ENCODE results near the gene CBX4. TPM values are rescaled to one million over a fixed set of nuclear protein-coding genes. Genes with fewer than 3 reads are reported as not detected.
A peak's percentile ranks its signal among the peaks of the same experiment; 100 is the strongest.

Gene CBX4
- total and polyA plus RNA-seq, 2 of the 13 experiments (the other 11 are each of a cell fraction or from before 2014, with no cell fraction given): 25.8 to 50.8 TPM

DNA sequence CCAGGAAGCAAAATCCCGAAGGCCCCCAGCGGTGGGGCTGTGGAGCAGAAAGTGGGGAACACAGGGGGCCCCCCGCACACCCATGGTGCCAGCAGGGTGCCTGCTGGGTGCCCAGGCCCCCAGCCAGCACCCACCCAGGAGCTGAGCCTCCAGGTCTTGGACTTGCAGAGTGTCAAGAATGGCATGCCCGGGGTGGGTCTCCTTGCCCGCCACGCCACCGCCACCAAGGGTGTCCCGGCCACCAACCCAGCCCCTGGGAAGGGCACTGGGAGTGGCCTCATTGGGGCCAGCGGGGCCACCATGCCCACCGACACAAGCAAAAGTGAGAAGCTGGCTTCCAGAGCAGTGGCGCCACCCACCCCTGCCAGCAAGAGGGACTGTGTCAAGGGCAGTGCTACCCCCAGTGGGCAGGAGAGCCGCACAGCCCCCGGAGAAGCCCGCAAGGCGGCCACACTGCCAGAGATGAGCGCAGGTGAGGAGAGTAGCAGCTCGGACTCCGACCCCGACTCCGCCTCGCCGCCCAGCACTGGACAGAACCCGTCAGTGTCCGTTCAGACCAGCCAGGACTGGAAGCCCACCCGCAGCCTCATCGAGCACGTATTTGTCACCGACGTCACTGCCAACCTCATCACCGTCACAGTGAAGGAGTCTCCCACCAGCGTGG is 54.8 kb downstream of the CBX4 start (continued):
- no peak for TF ChIP-seq ZNF24 (IDR thresholded peaks at IDR 0.05)
- TF ChIP-seq HOXA5 (CRISPR knock-in tag; IDR thresholded peaks at IDR 0.05): no peak
- TF ChIP-seq ZC3H13 (CRISPR knock-in tag; IDR thresholded peaks at IDR 0.05): peak; percentile 24; the same call in 1 of the 2 replicates
- TF ChIP-seq, protein P1, sequence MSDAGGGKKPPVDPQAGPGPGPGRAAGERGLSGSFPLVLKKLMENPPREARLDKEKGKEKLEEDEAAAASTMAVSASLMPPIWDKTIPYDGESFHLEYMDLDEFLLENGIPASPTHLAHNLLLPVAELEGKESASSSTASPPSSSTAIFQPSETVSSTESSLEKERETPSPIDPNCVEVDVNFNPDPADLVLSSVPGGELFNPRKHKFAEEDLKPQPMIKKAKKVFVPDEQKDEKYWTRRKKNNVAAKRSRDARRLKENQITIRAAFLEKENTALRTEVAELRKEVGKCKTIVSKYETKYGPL (CRISPR knock-in tag; IDR thresholded peaks at IDR 0.05): no peak
- TF ChIP-seq SIN3A (IDR thresholded peaks at IDR 0.05; ENCODE audit: borderline replicate concordance, low read depth, low read length): no peak
- TF ChIP-seq HNRNPL (IDR thresholded peaks at IDR 0.05; ENCODE audit: low read depth, low read length): peak; percentile 51; the same call in 1 of the 2 replicates
- TF ChIP-seq MTA1 (CRISPR knock-in tag; IDR thresholded peaks at IDR 0.05; ENCODE audit: borderline replicate concordance): no peak
- peak; percentile 64 for TF ChIP-seq RBFOX2 (IDR thresholded peaks at IDR 0.05; ENCODE audit: low read depth, low read length)
- no peak for TF ChIP-seq SNAPC2 (CRISPR knock-in tag; IDR thresholded peaks at IDR 0.05)
- no peak for TF ChIP-seq DR1 (CRISPR knock-in tag; IDR thresholded peaks at IDR 0.05)
- TF ChIP-seq NCOR1 (IDR thresholded peaks at IDR 0.05; ENCODE audit: borderline replicate concordance, low read length): no peak
- TF ChIP-seq CREB3 (CRISPR knock-in tag; IDR thresholded peaks at IDR 0.05): no peak
- no peak for TF ChIP-seq CEBPB (IDR thresholded peaks at IDR 0.05; ENCODE audit: borderline replicate concordance, low read depth, low read length)
- no peak for TF ChIP-seq FOXC1 (CRISPR knock-in tag; IDR thresholded peaks at IDR 0.05; ENCODE audit: borderline replicate concordance)
- TF ChIP-seq NFE2L1 (CRISPR knock-in tag; IDR thresholded peaks at IDR 0.05; ENCODE audit: borderline replicate concordance): no peak
- TF ChIP-seq SMARCC2 (IDR thresholded peaks at IDR 0.05): no peak
- no peak for TF ChIP-seq ZFP37 (CRISPR knock-in tag; IDR thresholded peaks at IDR 0.05; ENCODE audit: borderline replicate concordance)
- TF ChIP-seq, protein P2, sequence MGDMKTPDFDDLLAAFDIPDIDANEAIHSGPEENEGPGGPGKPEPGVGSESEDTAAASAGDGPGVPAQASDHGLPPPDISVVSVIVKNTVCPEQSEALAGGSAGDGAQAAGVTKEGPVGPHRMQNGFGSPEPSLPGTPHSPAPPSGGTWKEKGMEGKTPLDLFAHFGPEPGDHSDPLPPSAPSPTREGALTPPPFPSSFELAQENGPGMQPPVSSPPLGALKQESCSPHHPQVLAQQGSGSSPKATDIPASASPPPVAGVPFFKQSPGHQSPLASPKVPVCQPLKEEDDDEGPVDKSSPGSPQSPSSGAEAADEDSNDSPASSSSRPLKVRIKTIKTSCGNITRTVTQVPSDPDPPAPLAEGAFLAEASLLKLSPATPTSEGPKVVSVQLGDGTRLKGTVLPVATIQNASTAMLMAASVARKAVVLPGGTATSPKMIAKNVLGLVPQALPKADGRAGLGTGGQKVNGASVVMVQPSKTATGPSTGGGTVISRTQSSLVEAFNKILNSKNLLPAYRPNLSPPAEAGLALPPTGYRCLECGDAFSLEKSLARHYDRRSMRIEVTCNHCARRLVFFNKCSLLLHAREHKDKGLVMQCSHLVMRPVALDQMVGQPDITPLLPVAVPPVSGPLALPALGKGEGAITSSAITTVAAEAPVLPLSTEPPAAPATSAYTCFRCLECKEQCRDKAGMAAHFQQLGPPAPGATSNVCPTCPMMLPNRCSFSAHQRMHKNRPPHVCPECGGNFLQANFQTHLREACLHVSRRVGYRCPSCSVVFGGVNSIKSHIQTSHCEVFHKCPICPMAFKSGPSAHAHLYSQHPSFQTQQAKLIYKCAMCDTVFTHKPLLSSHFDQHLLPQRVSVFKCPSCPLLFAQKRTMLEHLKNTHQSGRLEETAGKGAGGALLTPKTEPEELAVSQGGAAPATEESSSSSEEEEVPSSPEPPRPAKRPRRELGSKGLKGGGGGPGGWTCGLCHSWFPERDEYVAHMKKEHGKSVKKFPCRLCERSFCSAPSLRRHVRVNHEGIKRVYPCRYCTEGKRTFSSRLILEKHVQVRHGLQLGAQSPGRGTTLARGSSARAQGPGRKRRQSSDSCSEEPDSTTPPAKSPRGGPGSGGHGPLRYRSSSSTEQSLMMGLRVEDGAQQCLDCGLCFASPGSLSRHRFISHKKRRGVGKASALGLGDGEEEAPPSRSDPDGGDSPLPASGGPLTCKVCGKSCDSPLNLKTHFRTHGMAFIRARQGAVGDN (CRISPR knock-in tag; IDR thresholded peaks at IDR 0.05): peak; percentile 11
- TF ChIP-seq, protein P3, sequence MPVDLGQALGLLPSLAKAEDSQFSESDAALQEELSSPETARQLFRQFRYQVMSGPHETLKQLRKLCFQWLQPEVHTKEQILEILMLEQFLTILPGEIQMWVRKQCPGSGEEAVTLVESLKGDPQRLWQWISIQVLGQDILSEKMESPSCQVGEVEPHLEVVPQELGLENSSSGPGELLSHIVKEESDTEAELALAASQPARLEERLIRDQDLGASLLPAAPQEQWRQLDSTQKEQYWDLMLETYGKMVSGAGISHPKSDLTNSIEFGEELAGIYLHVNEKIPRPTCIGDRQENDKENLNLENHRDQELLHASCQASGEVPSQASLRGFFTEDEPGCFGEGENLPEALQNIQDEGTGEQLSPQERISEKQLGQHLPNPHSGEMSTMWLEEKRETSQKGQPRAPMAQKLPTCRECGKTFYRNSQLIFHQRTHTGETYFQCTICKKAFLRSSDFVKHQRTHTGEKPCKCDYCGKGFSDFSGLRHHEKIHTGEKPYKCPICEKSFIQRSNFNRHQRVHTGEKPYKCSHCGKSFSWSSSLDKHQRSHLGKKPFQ (CRISPR knock-in tag; IDR thresholded peaks at IDR 0.05; ENCODE audit: insufficient replicate concordance): no peak
- TF ChIP-seq, protein P4, sequence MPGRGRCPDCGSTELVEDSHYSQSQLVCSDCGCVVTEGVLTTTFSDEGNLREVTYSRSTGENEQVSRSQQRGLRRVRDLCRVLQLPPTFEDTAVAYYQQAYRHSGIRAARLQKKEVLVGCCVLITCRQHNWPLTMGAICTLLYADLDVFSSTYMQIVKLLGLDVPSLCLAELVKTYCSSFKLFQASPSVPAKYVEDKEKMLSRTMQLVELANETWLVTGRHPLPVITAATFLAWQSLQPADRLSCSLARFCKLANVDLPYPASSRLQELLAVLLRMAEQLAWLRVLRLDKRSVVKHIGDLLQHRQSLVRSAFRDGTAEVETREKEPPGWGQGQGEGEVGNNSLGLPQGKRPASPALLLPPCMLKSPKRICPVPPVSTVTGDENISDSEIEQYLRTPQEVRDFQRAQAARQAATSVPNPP (CRISPR knock-in tag; IDR thresholded peaks at IDR 0.05): no peak
